MG63 (cell line): ENCODE measurements around the gene USP15. TPM values are rescaled to one million over a fixed set of nuclear protein-coding genes. Genes with fewer than 3 reads are reported as not detected.

Experiments used
- DNase-seq: peaks from one replicate; pipeline ENCODE4 v3.0.0-alpha.2; 2020
- H3K27me3 ChIP-seq: fragments of 250-450 bp; sonication (Bioruptor Pico); 2 replicates; pipeline ENCODE4 v1.5.1; 2020; ENCODE audit warnings: mild to moderate bottlenecking, moderate library complexity
- H3K36me3 ChIP-seq: fragments of 250-450 bp; sonication (Bioruptor Pico); 2 replicates; pipeline ENCODE4 v1.5.1; 2020; ENCODE audit warnings: mild to moderate bottlenecking, moderate library complexity
- H3K4me3 ChIP-seq: fragments of 250-450 bp; sonication (Bioruptor Pico); 2 replicates; pipeline ENCODE4 v1.5.1; 2020; ENCODE audit warnings: mild to moderate bottlenecking, moderate library complexity
- H3K9me3 ChIP-seq: fragments of 250-450 bp; sonication (Bioruptor Pico); 2 replicates; pipeline ENCODE4 v1.5.1; 2020; ENCODE audit warnings: mild to moderate bottlenecking, moderate library complexity
- total RNA-seq: library from RNA; depleted of rRNA; stranded (reverse); fragments of >200 nt; shearing (Covaris generic); gene quantifications from 2 replicates; pipeline ENCODE4 v1.2.3, GENCODE V29; 2014; ENCODE audit warnings: low replicate concordance; rRNA removed

Gene USP15
- total RNA-seq, result 9.7 and 54.7 TPM in 2 replicates

DNA sequence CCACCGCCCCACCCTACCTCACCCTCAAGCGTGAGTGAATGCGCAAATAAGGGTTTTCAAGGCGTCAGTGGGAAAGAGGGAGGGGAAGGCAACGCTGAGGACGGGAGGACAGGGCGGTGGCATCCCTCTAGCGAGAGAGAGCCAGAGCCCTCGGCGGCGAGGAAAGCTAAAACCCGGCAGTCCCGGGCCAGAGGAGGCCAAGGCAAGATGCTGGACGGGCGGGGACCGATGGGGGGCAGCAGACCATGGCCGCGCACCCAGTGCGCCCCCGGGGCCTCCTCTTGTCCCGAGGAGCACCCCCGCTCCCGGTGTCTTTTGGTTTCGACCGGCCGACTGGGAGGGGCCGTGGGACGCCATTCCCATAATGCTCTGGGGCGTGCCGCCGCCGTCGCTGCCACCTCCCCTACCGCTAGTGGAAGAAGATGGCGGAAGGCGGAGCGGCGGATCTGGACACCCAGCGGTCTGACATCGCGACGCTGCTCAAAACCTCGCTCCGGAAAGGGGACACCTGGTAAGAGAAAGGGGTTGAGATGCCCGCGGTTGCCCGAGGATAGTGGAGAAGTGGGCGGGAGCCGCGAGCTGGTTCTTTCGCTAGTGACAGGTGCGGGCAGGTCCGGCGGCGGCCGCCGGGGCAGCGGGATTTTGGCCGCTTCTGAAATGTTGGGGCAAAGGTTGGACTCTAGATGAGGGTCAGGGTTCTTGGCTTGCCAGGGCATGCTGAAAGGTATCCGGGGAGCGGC, at the start of gene USP15:
TSS of gene USP15 (plus strand) at position 412 of the 740 bp plus-strand sequence. CDS start at position 423, 11 bp downstream.
- H3K9me3 ChIP-seq, result no peaks in the 10 kb centered on the region; the same call in 1 of the 2 replicates
- H3K4me3 ChIP-seq, result peak within 1 kb of the TSS; percentile 89
- H3K27me3 ChIP-seq, result no peaks in the 10 kb centered on the region
- H3K36me3 ChIP-seq, result peaks cover 4% of the 10 kb centered on the region
- peak; percentile 97 for DNase-seq

DNA sequence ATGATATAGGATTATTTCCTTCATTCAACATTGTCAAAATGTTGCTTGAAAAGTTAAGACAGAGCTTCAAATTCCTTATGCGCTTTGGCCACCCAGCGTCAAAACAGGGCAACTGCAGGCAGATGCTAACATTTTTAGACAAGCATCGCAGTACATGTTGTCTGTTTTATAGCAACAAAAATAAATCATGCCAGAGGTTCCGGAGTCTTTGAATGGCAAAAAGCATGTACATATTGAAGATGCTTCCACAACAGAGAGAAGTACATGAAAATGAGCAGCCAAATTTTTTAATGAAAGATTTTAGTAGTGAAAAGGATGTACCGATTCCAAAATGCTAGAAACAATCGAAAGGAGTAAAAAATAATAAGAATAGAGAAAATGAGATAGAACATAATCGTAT, 49.8 kb upstream of the USP15 start:
- no peak for DNase-seq
- Histone ChIP-seq H3K9me3 (no peaks in the 10 kb centered on the region), H3K36me3 (no peaks in the 10 kb centered on the region), H3K4me3 (0 out of 2 replicates have a peak overlapping the region, but pooled peaks have one; percentile 3), H3K27me3 (no peaks in the 10 kb centered on the region)

DNA sequence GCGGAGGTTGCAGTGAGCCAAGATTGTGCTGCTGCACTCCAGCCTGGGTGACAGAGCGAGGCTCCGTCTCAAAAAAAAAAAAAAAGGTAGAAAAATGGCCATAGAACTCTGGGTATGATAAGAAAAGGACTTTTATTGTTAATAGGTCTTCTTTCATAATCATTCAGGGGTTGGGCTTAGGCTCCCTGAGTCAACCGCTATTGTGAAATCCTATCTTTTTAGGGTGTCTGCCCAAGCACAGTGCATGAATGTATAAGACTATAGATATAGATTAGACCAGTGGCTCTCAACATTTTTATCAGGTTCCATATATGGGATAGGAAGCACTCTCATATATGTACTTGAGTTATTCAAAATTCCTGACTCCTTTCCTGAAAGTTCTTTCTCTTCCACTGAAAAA, 48.7 kb upstream of the USP15 start:
- H3K36me3 ChIP-seq, result no peaks in the 10 kb centered on the region
- no peak for DNase-seq

DNA sequence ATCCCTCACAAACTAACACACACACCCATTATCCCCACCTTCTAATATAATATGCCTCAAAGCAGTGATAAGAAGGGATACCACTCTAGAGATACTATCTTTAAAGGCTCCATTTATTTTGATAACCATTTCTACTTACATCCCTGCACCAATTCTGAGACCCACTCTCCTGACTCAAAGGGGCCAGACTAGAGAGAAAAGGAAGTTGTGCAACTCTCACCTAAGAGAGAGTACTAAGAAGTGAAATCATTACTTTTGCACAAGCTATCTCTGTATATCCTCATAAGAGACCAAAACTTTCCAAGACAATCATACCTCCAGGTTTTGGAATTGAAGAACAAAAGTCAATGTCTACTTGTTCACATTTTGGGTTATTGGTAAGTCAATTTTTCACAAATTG, 45.4 kb upstream of the USP15 start:
- no peaks in the 10 kb centered on the region for H3K27me3 ChIP-seq
- H3K36me3 ChIP-seq, result no peaks in the 10 kb centered on the region
- no peaks in the 10 kb centered on the region for H3K9me3 ChIP-seq
- H3K4me3 ChIP-seq, result no peak overlapping the region
- no peak for DNase-seq

More for the DNA sequence above, 48.7 kb upstream of the USP15 start:
- H3K27me3 ChIP-seq, result no peaks in the 10 kb centered on the region
- H3K9me3 ChIP-seq, result no peaks in the 10 kb centered on the region
- no peak overlapping the region for H3K4me3 ChIP-seq

DNA sequence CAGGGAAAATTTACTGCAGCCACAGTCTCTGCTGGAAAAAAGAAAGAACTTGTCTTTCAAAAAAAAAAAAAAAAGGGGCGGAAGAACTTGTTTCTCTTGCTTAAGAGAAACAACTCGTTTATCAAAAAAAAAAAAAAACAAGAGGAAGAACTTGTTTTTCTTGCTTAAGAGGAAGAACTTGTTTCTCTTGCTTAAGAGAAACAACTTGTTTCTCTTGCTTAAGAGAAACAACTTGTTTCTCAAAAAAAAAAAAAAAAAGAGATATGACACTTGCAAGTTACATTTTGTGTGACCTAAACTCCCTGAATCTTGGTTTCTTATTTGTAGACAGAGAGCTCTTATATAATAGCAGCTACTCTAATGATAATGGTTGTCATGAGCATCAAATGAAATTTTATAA, 44.7 kb upstream of the USP15 start:
- H3K36me3 ChIP-seq, result no peaks in the 10 kb centered on the region
- no peak for DNase-seq
- H3K27me3 ChIP-seq, result no peaks in the 10 kb centered on the region
- no peak overlapping the region for H3K4me3 ChIP-seq
- no peaks in the 10 kb centered on the region for H3K9me3 ChIP-seq

DNA sequence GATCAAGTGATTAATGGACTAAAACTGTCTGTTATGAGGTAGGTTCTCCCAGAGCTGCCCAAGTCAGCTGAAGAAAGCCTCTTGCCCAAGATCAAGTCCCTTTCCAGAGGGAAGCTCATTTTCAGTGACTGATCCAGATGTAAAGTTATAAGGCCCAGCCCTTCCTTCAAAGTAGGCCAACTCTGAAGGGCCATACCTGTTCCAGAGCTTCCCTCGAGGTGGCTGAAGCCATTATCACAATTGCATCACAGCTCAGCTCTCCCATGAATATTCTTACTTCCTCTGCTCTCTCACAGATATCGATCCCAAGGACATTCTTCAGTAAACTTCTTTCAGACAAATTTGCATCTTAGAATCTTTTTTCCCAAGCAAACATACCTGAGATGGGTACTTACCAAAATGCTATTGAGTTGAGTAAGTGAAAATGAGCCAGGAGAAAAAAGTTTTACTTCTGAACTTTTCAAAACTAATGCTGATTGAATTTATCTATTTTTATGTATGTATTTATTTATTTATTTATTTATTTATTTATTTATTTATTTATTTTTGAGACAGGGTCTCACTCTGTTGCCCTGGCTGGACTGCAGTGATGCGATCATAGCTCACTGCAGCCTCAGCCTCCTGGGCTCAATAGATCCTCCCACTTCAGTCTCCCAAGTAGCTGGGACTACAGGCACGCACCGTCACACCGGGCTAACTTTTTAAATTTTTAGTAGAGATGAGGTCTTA, 42.6 kb upstream of the USP15 start:
- no peak overlapping the region for H3K4me3 ChIP-seq

DNA sequence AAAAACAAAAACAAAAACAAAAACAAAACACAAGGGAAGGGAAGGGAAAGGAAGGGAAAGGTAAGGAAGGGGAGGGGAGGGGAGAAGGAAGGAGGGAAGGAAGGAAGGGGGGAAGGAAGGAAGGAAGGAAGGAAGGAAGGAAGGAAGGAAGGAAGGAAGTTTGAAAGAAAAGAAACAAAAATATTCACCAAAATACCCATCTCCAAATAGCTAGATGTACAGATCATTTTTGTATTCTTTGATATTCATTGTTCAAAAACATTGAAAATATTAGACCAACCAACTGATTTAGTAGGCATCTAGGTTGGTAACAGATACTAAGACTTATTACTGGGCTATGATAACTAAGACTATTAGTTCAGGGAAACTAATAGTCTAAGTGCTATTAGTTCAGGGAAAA, 39.1 kb upstream of the USP15 start:
- DNase-seq, result no peak
- H3K36me3 ChIP-seq, result no peaks in the 10 kb centered on the region
- H3K9me3 ChIP-seq, result no peaks in the 10 kb centered on the region
- no peaks in the 10 kb centered on the region; the same call in 1 of the 2 replicates for H3K27me3 ChIP-seq
- no peak overlapping the region for H3K4me3 ChIP-seq

More for the DNA sequence above, 42.6 kb upstream of the USP15 start:
- DNase-seq, result no peak
- Histone ChIP-seq H3K27me3 (no peaks in the 10 kb centered on the region; the same call in 1 of the 2 replicates), H3K36me3 (no peaks in the 10 kb centered on the region), H3K9me3 (no peaks in the 10 kb centered on the region)

DNA sequence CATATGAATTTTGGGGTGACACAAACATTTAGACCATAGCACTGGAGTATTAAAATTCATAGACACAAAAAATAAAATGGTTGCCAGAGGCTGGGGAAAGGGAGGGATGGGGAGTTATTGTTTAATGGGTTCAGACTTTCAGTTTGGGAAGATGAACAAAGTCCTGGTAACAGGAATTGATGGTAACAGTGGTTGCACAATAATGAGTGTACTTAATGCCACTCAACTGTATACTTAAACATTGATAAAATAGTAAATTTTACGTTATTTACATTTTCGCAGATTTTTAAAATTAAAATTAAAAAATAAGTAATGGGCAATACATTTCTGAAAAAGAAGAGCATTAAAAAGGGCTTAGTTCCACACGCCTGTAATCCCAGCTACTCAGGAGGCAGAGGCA, 35.6 kb upstream of the USP15 start:
- Histone ChIP-seq H3K4me3 (no peak overlapping the region), H3K9me3 (no peaks in the 10 kb centered on the region), H3K27me3 (no peaks in the 10 kb centered on the region; the same call in 1 of the 2 replicates), H3K36me3 (no peaks in the 10 kb centered on the region)
- no peak for DNase-seq

DNA sequence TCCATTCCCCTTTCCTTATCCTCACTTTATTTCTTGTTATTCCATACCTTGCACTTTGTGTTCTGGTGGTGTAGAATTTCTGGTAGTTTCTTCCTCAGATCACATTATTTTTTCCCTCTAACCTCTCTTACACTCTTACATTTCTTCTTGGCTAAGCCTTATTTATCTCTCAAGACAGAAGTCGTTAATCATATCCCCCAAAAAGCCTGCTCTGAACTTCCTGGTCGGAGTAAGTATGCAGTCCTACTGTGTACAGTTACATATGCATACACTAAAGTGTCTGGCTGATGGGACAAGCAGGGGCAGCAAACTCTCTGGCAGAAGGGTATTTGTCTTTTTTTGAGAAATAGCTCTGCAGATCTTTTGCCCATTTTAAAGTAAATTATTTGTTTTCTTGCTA, 33.1 kb upstream of the USP15 start:
- Histone ChIP-seq H3K27me3 (no peaks in the 10 kb centered on the region; the same call in 1 of the 2 replicates), H3K36me3 (no peaks in the 10 kb centered on the region), H3K4me3 (no peak overlapping the region), H3K9me3 (no peaks in the 10 kb centered on the region)
- no peak for DNase-seq

DNA sequence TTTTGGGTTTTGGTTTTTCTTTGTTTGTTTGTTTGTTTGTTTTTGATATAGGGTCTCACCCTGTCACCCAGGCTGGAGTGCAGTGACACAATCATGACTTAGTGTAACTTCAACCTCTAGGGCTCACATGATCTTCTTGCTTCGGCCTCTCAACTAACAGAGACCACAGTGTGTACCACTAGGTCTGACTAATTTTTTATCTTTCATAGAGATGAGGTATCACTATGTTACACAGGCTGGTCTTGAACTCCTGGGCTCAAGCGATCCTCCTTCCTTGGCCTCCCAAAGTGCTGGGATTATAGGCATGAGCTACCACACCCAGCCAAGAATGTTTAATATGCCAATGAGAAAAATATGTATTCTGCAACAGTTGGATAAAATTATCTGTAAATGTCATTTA, 29.6 kb upstream of the USP15 start:
- H3K9me3 ChIP-seq, result no peaks in the 10 kb centered on the region
- DNase-seq, result no peak

DNA sequence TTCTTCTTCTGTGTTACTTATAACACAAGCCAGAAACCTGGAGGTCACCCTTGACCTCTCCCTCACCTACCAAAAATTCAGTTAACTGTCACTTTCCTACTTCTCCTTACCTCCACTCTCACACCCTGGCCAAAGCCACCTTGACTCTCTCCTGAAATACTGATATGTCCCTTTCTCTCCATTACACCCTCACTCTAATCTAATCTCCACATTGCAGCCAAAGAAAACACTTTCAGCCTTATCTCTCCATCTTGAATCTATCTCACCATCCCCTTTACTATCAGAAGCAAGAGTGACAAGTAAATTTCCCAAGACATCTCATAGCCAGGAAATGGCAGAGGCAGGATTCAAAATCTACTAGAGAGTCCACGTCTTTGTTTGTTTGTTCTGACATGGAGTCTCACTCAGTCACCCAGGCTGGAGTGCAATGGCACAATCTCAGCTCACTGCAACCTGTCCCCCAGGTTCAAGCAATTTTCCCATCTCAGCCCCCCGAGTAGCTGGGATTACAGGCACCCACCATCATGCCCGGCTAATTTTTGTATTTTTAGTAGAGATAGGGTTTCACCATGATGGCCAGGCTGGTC, 28.0 kb upstream of the USP15 start:
- Histone ChIP-seq H3K4me3 (no peak overlapping the region), H3K36me3 (no peaks in the 10 kb centered on the region), H3K27me3 (no peaks in the 10 kb centered on the region), H3K9me3 (no peaks in the 10 kb centered on the region)
- no peak for DNase-seq

More for the DNA sequence above, 29.6 kb upstream of the USP15 start:
- Histone ChIP-seq H3K27me3 (no peaks in the 10 kb centered on the region), H3K36me3 (no peaks in the 10 kb centered on the region), H3K4me3 (no peak overlapping the region)

DNA sequence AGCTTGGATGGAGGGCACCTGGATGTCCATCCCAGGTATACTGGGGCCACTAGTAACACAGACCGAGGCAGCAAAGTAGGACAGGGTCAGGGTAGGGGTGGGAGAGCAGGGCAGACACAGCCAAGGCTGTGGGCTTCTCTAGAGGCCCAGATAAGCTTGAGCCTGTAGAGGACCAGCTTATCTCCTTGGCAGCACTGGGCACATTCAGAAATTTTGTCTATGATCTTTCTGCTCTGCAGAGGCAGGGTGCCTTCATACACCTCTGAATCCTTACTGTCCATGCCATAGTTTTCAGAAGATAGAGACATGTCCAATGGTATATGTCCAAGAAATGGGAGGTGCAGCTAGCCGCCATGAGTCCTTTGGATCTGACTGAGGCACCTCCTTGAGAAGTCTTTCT, 26.4 kb upstream of the USP15 start:
- no peaks in the 10 kb centered on the region for H3K36me3 ChIP-seq
- no peaks in the 10 kb centered on the region; the same call in 1 of the 2 replicates for H3K27me3 ChIP-seq
- no peak overlapping the region for H3K4me3 ChIP-seq
- no peak for DNase-seq
- H3K9me3 ChIP-seq, result no peaks in the 10 kb centered on the region

DNA sequence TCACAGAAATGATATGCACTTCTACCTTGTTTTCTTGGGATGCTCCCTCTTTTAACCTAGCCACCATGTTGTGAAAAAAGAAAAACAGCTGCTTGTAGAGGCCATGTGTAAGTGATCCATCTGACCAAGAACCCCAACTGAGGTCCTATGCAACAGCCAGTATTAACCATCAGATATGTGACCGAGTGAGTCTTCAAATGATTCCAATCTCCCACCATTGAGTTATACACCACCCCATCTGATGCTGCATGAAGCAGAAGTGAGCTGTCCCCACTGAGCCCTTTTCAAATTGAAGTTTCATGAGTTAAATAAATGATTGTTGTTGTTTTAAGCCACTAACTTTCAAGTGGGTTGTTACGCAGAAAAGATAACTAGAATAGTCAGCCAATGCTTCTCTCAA, 20.6 kb upstream of the USP15 start:
- Histone ChIP-seq H3K36me3 (no peaks in the 10 kb centered on the region), H3K4me3 (no peak overlapping the region), H3K9me3 (no peaks in the 10 kb centered on the region), H3K27me3 (peaks cover 6% of the 10 kb centered on the region)
- DNase-seq, result no peak

DNA sequence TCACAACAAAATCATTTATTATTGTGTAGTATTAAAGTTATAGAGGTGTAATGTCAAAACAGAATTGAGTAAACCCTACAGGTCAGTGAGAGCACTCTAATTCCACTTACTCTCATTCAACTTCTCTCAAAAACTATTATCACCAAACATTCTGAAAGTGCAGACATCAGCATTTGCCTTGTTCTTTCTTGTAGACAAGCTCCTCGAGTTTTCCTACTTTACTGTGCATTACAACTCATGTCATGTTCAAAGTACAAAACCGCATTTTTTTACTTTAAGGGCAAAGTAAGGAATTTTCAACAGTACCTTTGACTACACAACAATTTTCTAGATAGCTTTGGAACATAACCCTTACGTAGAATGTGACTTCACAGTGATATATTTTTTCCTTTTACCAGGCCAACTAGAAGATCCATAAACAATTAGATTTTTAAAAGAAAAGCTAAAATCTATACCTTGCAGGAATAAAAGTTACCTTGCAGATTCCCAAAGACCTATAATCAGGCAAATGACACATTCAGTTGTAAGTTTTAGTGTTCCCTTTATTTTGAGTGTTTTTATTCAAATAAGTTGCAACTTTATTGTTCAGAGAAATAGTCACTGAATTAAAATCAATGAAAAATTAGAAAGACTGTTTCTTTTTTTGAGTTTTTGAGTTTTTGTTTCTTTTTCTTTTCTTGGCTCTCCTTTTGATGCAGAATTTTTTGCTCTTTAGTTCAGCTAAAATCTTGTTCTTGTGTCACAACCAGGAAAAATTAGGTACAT, 12.7 kb upstream of the USP15 start:
- no peak for DNase-seq
- H3K9me3 ChIP-seq, result no peaks in the 10 kb centered on the region
- H3K4me3 ChIP-seq, result no peak overlapping the region
- H3K36me3 ChIP-seq, result no peaks in the 10 kb centered on the region
- H3K27me3 ChIP-seq, result peaks cover 4% of the 10 kb centered on the region

DNA sequence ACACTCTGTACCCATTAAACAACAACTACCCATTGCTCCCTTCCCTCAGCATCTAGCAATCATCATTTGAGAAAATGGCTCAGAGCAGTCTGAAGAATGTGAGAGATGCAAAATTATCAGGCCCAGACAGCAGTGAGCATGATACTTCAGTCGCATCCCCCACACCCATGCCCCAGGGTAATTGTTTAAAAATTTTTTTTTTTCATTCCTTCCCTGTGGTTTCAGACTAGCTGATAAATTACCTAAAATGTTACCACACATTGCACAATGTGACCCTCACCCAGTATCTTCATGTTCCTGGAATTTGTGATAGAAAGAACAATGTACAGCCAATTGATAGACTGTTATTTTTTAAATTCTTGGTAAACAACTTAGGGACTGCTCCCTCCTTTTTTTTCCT, 11.3 kb upstream of the USP15 start:
- H3K36me3 ChIP-seq, result no peaks in the 10 kb centered on the region
- DNase-seq, result no peak
- H3K9me3 ChIP-seq, result no peaks in the 10 kb centered on the region
- no peaks in the 10 kb centered on the region for H3K27me3 ChIP-seq
- H3K4me3 ChIP-seq, result no peak overlapping the region

DNA sequence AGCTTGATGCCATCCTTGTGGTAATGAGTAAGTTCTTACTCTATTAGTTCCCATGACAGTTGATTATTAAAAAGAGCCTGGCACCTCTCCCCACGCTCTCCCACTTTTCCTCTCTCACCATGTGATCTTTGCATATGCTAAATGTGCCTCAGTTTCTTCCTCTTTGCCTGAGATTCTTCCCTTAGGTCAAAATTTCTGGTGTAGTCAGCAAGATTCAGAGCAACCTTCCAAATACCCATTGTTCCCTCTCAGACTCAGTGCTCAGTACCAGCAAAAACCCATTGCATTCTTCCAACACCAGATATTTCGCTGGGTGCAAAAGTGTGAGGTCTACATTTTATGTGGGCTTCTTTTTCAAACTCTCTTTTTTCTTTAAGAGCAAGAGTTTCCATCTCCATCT, 10.8 kb upstream of the USP15 start:
- Histone ChIP-seq H3K36me3 (no peaks in the 10 kb centered on the region), H3K27me3 (no peaks in the 10 kb centered on the region), H3K9me3 (no peaks in the 10 kb centered on the region), H3K4me3 (no peak overlapping the region)
- DNase-seq, result no peak
